K562 (cell line): Measurements from ENCODE around the gene DIAPH1. TPM values are rescaled to one million over a fixed set of nuclear protein-coding genes. Genes with fewer than 3 reads are reported as not detected.

Source experiments
- ARID1B ChIP-seq: fragments of 450-650 bp; IDR thresholded peaks from 2 replicates; pipeline ENCODE4 v1.6.1; 2016; ENCODE audit warnings: antibody characterized with exemption, mild to moderate bottlenecking, inconsistent platforms
- ATF1 ChIP-seq, 2 experiments: fragments of 450-650 bp in 1 of 2; IDR thresholded peaks; 2 replicates each; pipeline ENCODE4 v1.6.1; 2016; ENCODE audit warnings: missing compliant biosample characterization in 1 of 2, missing genetic modification characterization in 1 of 2
- ATF6 ChIP-seq: sonication (generic); formaldehyde crosslinking; IDR thresholded peaks from 2 replicates; pipeline ENCODE4 v1.4.0; 2020; ENCODE audit warnings: mild to moderate bottlenecking, missing genetic modification reagents
- BCL6 ChIP-seq: fragments of 250-450 bp; sonication (Bioruptor Pico); IDR thresholded peaks from 2 replicates; pipeline ENCODE4 v1.4.0; 2020
- CBX8 ChIP-seq: fragments of 200-600 bp; sonication (generic); IDR thresholded peaks from 2 replicates; pipeline ENCODE4 v1.6.1; 2012; ENCODE audit warnings: borderline replicate concordance, mixed run types, low read depth, mild to moderate bottlenecking, moderate library complexity, mixed read lengths, low read length, control low read depth, inconsistent platforms; ENCODE audit not compliant: poor library complexity, severe bottlenecking; ENCODE audit errors: extremely low read depth
- CGGBP1 ChIP-seq: fragments of 250-450 bp; sonication (Bioruptor Pico); IDR thresholded peaks from 2 replicates; pipeline ENCODE4 v1.9.0; 2021; ENCODE audit warnings: mild to moderate bottlenecking
- CHCHD3 ChIP-seq: fragments of 250-450 bp; sonication (Bioruptor Pico); IDR thresholded peaks from 2 replicates; pipeline ENCODE4 v2.1.2; 2022; ENCODE audit warnings: mild to moderate bottlenecking
- DNMT1 ChIP-seq: fragments of 450-650 bp; IDR thresholded peaks from 2 replicates; pipeline ENCODE4 v1.6.1; 2016; ENCODE audit warnings: antibody characterized with exemption, mild to moderate bottlenecking
- HDAC2 ChIP-seq: fragments of 450-650 bp; IDR thresholded peaks from 2 replicates; pipeline ENCODE4 v1.6.1; 2016; ENCODE audit warnings: mild to moderate bottlenecking
- KDM5B ChIP-seq: fragments of 200-600 bp; sonication (generic); IDR thresholded peaks from 2 replicates; pipeline ENCODE4 v1.6.1; 2012; ENCODE audit warnings: low read depth, mild to moderate bottlenecking, moderate library complexity, low read length, control low read depth, inconsistent platforms; ENCODE audit not compliant: insufficient replicate concordance
- MIER1 ChIP-seq: fragments of 450-650 bp; IDR thresholded peaks from 2 replicates; pipeline ENCODE4 v1.6.1; 2016; ENCODE audit warnings: antibody characterized with exemption, mild to moderate bottlenecking, low read depth
- NFXL1 ChIP-seq: fragments of 450-650 bp; formaldehyde crosslinking; IDR thresholded peaks from 2 replicates; pipeline ENCODE4 v1.4.0; 2021; ENCODE audit warnings: mild to moderate bottlenecking
- PYGO2 ChIP-seq: fragments of 450-650 bp; IDR thresholded peaks from 2 replicates; pipeline ENCODE4 v1.6.1; 2016; ENCODE audit warnings: mild to moderate bottlenecking, missing genetic modification characterization, moderate library complexity, missing compliant biosample characterization
- RBM25 ChIP-seq: fragments of 200-400 bp; formaldehyde crosslinking; IDR thresholded peaks from 2 replicates; pipeline ENCODE4 v1.6.1; 2018; ENCODE audit warnings: low read length, low read depth, moderate library complexity; ENCODE audit not compliant: severe bottlenecking
- RBM34 ChIP-seq: fragments of 200-400 bp; formaldehyde crosslinking; IDR thresholded peaks from 2 replicates; pipeline ENCODE4 v1.6.1; 2018; ENCODE audit warnings: low read length, borderline replicate concordance; ENCODE audit not compliant: insufficient read depth
- RFX1 ChIP-seq: fragments of 450-650 bp; IDR thresholded peaks from 2 replicates; pipeline ENCODE4 v1.6.1; 2016; ENCODE audit warnings: mild to moderate bottlenecking, moderate library complexity
- SIX5 ChIP-seq, 2 experiments: IDR thresholded peaks; 2 replicates each; pipeline ENCODE4 v1.6.1; 2011; ENCODE audit warnings: low read length in 2 of 2, borderline replicate concordance in 1 of 2, low read depth in 1 of 2, mild to moderate bottlenecking in 1 of 2, moderate library complexity in 1 of 2; ENCODE audit not compliant: insufficient read depth in 1 of 2
- SUPT5H ChIP-seq: fragments of 450-650 bp; IDR thresholded peaks from 2 replicates; pipeline ENCODE4 v1.6.1; 2016
- THRAP3 ChIP-seq: fragments of 450-650 bp; IDR thresholded peaks from 2 replicates; pipeline ENCODE4 v1.6.1; 2016; ENCODE audit warnings: mild to moderate bottlenecking, inconsistent platforms, borderline replicate concordance
- ZBED1 ChIP-seq: IDR thresholded peaks from 2 replicates; pipeline ENCODE4 v1.6.1; 2014
- ZBTB2 ChIP-seq: fragments of 450-650 bp; IDR thresholded peaks from 2 replicates; pipeline ENCODE4 v1.6.1; 2016; ENCODE audit warnings: antibody characterized with exemption
- ZBTB26 ChIP-seq: fragments of 450-650 bp; formaldehyde crosslinking; IDR thresholded peaks from 2 replicates; pipeline ENCODE4 v1.4.0; 2022; ENCODE audit warnings: missing genetic modification characterization
- ZC3H8 ChIP-seq: fragments of 450-650 bp; IDR thresholded peaks from 2 replicates; pipeline ENCODE4 v1.6.1; 2017
- ZFX ChIP-seq: sonication (generic); formaldehyde crosslinking; IDR thresholded peaks from 2 replicates; pipeline ENCODE4 v1.8.0; 2022; ENCODE audit warnings: mild to moderate bottlenecking, missing genetic modification reagents, moderate library complexity
- ZNF583 ChIP-seq: fragments of 250-450 bp; sonication (Bioruptor Pico); IDR thresholded peaks from 2 replicates; pipeline ENCODE4 v1.4.0; 2020
- polyA plus RNA-seq, 8 experiments: library from polyadenylated mRNA; depleted of rRNA in 4 of 8; stranded (reverse) in 5 of 8; unstranded in 3 of 8; fragments of >200 nt; fragmentation: Nextera tagmentation in 2 of 8; fragmentation: Illumina TruSeq in 1 of 8; extraction: Ambion mirVana in 2 of 8; extraction: Trizol in 1 of 8; gene quantifications; 2 replicates each; pipeline versions ENCODE4 v1.2.1 to v1.2.3, GENCODE V29; 2011 to 2014; ENCODE audit warnings: inconsistent platforms in 1 of 8, missing spikeins in 1 of 8
- total RNA-seq, 7 experiments: library from RNA; depleted of rRNA in 6 of 7; stranded (reverse); fragments of >200 nt in 6 of 7; fragmentation: Illumina TruSeq in 2 of 7; extraction: Trizol in 2 of 7; gene quantifications; 2 replicates each; pipeline versions ENCODE4 v1.2.1 to v1.2.3, GENCODE V29; 2011 to 2021; ENCODE audit warnings: low replicate concordance in 1 of 7

The DIAPH1 gene
- total and polyA plus RNA-seq, 9 of the 15 experiments (the other 6 are each of a cell fraction or from before 2014, with no cell fraction given) = 60.8 to 328 (median 97.8) TPM

- TF ChIP-seq ATF6 (CRISPR knock-in tag) (no peak), THRAP3 (no peak), ZNF583 (CRISPR knock-in tag) (no peak), BCL6 (CRISPR knock-in tag) (no peak), ZC3H8 (no peak), CHCHD3 (CRISPR knock-in tag) (no peak), HDAC2 (no peak), RFX1 (no peak), RBM25 (no peak), ZFX (CRISPR knock-in tag) (peak; percentile 77), RBM34 (no peak), KDM5B (peak; percentile 63), SUPT5H (peak; percentile 67), PYGO2 (no peak), SIX5 (IDR thresholded peaks at IDR 0.05; ENCODE audit: borderline replicate concordance in 1 of 2, insufficient read depth in 1 of 2, low read depth in 1 of 2, low read length in 2 of 2) (no peak), MIER1 (no peak), DNMT1 (no peak), ARID1B (no peak), ATF1 (CRISPR knock-in tag; IDR thresholded peaks at IDR 0.05) (0 out of 2 replicates have a peak, but pooled peaks have one; percentile 20), ATF1 (tag; IDR thresholded peaks at IDR 0.05) (peak; percentile 25; the same call in 1 of the 2 replicates), ZBTB26 (CRISPR knock-in tag) (no peak), NFXL1 (no peak), ZBTB2 (no peak), CBX8 (no peak), ZBED1 (no peak), CGGBP1 (no peak)
These were observed 32.3 kb upstream of the DIAPH1 start, which contains the start of gene FCHSD1 (continued) for GRCh38 chr5:141650851-141651727.
